Stimulated activated CD4-positive, alpha-beta T cell treated with anti-CD3 and anti-CD28 coated beads, Interleukin-1b, Interleukin-23, amount 100 ng/mL, for 24 hours (primary cell): ENCODE data around the gene TRIM67.
"Not testable (repeated sequence)": the region's sequence is repeated elsewhere in the genome, so short reads cannot be mapped to it uniquely, and the experiment has no call there.

Source experiments
- DNase-seq, 4 experiments: peaks; one replicate each; pipeline ENCODE4 v3.0.0-alpha.2; 2020; ENCODE audit warnings: low read depth in 4 of 4, low spot score in 1 of 4

Gene TRIM67

DNA sequence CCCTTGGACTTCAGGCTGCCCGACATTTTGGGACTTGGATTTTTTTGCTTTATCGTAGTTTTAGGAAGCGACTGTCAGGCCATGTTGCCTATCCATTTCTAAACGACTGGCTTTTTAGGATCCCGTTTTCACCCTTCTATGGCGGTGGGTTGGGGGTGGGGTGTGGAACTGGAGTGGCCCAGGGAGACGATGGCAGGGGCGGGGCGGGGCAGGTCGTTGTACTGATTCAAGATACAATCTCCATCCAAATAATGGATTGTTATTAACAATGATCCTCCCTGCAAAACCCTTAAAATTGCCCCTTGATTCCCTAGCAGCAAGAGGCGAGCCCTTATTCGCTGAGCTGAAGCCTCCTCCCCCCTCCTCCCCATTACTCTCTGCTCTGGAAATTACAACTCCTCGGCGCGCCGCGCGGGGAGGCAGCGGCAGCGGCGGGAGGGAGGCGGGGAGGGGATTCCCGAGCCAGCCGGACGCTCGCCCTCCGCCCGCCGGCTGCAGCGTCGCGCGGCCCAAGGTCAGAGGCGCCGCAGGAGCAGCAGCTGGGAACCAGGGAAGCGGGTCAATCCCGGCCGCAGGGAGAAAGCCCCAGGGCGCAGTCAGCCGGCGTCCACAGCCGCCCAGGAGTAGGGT lies at the start of gene TRIM67:
TRIM67 (plus strand) TSS at position 392 of the 630 bp plus-strand sequence. CDS start 912 bp downstream, outside the sequence.
- DNase-seq = no peak

DNA sequence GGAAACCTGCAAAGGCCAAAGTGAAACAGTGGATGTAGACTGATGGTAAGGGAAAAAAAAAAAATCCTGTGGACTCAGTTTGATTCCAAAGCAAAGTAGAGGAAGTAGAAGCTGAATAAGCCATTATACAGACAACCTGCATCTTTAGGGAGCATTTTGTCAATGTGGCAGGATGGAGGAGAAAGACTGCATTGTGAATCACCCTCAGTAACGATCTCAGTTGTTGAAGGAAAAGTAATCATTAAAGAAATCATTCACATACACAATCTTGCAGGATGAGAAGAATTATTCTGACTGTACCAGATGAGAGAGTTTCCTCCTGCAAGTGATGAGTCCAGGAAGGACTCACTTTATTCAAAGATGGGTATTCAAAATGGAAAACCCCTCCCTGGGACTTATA lies 45.1 kb upstream of the TRIM67 start:
- no peak for DNase-seq

DNA sequence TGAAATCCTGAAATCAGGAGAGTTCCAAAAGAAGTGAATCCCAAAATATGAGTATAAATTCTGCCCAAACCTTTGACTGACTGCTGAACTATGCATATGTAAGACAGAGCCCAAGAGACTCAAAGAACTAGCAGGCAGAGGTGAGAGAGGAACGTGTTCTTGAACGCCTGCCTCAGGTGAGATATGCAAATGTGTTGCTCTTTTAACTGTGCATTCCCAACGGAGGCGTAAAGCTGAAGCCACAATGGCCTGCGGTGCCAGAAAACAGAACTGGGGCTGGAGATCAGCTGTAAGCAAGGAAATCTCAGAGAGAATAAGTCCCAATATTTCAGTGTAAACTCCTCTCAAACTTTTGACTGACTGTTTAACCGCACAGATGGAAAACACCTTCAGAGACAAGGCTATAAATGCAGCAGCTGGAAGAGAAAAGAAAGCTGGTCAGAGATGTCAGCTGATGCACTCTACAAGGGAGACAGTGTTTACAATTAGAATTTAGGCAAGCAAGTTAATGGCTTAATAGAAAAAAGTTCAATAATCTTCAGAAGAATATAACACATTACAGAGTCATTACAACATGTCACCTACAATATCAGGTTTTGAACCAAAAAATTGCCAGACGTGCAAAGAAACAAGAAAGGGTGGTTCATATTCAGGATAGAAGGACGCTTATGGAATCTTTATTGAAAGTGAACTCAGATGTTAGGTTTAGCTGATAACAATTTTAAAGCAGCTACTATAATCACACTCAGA lies 43.0 kb upstream of the TRIM67 start:
- no peak for DNase-seq

DNA sequence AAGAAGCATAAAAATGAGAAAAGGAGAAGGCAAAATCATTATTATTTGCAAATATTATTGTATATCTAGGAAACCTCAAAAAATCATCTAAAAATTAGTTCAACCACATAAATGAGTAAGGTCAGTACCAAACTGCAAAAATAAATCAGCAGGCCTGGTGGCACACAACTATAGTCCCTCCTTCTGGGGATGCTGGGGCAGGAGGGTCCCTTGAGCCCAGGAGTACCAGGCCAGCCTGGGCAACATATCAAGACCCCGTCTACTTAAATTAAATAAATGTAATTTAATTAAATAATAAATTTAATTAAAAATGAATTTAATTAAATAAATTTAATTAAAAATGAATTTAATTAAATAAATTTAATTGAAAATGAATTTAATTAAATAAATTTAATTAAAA lies 40.3 kb upstream of the TRIM67 start:
- DNase-seq = no peak

DNA sequence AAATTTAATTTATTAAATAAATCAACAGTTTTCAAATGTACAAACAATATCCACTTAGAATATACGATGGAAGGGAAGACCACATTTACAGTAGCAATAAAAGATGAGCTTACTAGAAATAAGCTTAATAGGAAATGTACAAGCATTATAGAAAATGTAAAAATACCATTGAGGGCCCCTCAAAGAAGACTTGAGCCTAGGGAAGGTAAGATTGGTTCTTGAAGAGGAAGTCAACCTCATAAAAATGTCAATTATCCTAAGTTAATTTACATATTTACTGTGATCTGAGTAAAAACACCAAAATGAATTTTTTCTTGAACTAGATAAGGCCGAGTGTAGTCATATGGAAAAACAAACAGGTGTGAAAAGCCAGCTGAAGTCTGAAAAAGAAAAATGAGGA lies 39.7 kb upstream of the TRIM67 start:
- no peak for DNase-seq

DNA sequence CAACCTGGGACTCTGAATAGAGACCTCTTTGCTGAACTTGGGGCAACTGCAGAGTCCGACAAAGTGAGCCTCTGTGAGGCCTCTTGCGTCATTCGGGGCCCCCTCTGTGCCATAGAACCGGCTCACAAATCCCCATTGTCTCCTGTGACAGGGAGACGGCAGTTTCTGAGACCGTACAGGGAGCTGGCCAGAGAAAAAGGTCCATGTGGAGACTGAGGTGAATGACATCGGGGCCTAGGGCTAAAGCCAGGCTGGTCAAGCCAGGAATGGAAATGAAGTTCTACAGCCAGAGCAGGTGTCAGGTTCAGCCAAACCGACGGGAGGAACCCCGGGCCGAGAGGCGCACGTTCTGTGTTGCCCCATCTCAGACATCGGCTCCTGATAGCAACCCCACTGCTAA lies 37.1 kb upstream of the TRIM67 start:
- no peak for DNase-seq

DNA sequence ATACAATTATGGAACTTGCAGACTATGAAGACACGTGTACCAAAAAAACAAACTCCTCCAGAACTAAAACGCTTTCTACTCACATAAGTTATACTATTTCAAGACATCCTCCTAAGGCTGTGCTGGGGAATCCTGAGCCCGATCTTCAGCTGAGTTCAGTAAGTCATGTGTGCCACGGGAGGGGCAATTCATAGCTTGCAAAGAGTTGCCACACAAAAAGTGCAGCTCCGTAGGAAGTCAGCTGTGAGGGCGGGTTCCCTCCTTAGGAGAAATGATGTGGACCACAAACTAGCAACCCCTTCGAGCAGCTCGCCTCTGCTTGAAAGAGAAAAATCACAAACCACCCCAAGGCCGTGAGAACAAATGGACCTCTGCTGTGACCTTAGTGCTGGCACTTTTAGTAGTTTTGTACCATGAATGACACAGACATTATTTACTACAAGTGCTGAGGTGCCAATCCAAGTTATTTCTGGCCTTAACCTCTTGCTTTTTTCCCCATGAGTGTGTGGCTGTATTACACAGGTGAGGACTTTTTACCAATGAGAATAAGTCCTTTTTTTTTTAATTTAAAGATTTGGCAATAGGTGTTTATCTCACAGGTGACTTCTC lies 35.8 kb upstream of the TRIM67 start:
- no peak for DNase-seq

DNA sequence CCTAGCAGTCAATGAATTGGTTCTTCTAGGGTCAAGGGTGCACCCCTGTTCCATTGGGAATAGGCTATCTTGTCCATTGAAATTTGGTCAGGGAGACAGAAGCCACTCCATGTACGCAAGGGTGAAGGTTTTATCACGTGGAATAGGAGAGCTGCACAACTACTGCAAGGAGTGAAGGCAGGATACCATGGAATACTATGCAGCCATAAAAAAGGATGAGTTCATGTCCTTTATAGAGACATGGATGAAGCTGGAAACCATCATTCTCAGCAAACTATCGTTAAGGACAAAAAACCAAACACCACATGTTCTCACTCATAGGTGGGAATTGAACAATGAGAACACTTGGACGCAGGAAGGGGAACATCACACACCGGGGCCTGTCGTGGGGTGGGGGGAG lies 34.8 kb upstream of the TRIM67 start:
- not testable (repeated sequence) for DNase-seq

DNA sequence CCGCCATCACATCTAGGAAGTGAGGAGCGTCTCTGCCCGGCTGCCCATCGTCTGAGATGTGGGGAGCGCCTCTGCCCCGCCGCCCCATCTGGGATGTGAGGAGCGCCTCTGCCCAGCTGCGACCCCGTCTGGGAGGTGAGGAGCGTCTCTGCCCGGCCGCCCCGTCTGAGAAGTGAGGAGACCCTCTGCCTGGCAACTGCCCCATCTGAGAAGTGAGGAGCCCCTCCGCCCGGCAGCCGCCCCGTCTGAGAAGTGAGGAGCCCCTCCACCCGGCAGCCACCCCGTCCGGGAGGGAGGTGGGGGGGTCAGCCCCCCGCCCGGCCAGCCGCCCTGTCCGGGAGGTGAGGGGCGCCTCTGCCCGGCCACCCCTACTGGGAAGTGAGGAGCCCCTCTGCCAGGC lies 33.4 kb upstream of the TRIM67 start:
- DNase-seq = not testable (repeated sequence)

DNA sequence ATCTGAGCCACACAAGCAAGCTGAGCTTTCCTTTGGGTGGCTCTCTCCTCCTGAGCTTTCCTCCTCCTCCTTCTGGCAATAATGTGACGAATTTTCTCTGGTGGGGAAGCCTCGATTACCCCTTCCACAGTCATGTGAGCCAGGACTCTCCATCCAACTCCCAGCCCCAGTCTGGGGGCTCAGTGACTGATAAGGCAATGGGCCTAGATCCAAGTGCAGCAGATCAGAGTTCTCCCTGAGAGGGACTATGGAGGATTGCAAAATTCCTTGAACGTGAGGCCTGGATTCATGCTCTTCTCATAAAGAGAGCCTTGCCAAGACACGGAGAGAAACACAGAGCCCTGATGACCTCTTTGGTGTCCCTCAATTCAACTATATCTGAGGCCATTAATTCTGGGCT lies 31.3 kb upstream of the TRIM67 start:
- DNase-seq = no peak

DNA sequence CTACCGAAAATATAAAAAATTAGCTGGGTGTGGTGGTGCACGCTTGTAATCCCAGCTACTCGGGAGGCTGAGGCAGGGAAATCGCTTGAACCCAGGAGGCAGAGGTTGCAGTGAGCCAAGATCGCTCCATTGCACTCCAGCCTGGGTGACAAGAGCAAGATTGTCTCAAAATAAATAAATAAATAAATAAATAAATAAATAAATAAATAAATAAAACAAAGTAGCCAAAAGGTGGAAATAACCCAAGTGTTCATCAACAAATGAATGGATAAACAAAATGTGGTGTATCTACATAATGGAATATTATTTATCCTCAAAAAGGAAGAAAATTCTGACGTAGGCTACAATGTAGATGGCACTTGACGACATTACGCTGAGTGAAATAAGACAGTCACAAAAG lies 29.3 kb upstream of the TRIM67 start:
- not testable (repeated sequence) for DNase-seq

DNA sequence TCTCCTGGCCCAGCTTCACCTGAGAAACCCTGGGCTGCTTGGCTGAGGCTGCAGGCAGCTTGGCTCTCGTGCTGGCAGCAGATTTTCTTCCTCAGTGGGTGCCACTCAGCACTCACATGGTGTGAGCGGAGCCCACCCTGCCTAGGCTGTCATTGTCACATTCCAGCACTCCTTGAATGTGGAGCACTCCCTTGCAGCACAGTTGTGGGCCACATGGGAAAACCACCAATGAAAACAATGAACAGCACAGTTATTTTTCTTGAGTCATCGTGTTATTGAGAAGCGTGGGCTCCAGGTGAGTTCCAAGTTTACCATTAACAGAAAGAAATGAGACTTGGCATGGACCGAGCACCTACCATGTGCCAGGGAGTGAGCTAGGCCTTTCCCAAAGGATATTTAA lies 27.2 kb upstream of the TRIM67 start:
- DNase-seq = no peak

DNA sequence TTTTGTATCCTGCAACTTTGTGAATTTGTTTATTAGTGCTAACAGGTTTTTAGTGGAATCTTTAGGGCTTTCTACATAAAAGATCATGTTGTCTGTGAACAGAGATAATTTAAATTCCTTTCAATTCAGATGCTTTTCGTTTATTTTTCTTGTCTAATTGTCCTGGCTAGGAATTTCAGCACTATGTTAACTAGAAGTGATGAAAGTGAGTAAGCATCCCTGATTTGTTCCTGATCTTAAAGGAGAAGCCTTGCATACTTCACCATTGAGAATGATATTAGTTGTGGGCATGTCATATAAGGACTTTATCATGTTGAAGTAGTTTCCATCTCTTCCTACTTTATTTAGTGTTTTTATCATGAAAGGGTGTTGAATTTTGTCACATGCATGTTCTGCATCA lies 23.6 kb upstream of the TRIM67 start:
- DNase-seq = no peak

DNA sequence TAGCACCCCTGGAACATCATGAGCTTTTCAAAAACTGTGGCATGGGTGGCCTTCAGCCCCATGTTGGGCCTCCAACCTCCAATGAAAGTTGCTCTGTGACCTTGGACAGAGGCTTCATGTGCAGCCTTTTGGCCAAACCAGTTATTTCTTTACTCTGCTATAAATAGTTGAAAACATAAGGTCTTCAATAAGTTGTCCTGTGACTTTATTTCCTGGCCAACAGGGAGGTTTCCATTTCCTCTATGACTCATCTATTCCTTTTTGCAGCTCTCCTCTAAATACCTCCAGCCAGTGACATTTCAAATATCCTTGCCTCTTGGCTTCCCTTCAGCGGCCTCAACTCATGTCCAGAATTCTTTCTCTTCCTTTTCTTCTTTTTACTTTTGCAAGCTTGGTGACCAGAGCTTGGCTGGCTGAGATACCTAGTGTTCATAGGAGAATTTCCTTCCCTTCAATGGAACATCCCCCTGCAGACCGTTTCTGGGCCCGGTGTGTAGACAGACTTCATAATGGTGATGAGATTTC lies 22.7 kb upstream of the TRIM67 start:
- DNase-seq = no peak

DNA sequence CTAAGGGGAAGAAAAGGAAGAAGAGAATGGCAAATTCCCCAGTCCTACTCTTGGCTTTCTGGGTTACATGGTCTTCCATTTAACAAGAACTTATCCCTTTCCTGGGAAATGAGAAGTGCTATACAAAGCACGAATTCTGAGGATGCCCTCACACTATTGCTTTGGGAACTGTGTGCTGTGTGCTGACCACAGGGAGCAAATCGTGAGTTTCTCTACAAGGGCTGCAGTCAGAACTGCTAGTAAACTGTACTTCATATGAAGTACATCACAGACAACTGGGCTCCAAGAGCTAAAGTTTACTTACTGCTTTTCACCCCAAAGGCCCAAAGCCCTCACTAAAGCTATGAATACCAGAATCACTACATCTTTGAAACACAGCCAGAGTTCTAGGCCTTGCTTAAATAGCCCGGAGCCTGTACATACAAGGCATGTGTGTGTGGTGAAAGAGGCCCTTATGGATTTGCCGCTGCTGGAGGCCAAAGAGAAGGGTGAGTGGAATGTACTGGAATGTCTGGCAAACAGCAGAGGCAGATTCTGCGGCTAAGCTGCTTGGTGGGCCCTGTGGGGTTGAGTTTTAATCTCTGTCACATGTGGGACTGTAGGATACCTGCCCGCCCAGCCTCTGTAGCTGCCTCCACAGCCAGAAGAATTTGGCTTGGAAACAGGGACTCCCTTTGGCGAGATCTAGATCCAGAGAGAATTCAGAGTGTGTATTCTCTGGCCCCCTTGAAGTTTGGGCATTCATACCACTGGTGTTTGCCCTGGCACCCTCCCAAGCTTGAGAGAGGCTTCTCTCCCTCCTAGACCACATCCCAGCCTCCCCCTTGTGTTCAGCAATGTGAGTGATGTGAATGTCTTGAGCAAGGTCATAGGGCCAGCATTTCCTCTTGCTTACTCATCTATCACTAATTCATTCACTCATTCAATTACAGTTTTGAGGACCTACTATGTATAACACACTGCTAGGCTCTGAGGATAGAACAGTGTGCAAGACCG lies 21.9 kb upstream of the TRIM67 start:
- DNase-seq = no peak

DNA sequence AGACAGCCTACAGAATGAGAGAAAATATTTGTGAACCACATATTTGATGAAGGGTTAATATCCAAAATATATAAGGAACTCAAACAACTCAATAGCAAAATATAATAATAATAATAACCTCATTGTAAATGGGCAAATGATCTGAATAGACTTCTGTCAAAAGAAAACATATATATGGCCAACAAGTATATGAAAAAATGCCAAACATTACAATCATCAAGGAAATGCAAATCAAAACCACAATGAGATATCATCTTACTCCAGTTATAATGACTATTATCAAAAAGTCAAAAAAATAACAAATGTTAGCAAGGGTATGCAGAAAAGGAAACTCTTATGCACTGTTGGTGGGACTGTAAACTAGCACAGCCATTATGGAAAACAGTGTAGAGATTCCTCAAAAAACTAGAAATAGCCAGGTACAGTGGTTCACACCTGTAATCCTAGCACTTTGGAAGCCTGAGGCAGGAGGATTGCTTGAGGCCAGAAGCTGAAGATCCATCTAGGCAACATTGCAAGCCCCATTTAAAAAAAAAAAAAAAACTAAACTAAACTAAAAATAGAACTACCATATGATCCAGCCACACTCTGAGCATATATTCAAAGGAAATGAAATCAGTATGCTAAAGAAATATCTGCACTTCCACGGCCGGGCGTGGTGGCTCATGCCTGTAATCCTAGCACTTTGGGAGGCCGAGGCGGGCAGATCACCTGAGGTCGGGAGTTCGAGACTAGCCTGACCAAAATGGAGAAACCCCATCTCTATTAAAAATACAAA lies 17.3 kb upstream of the TRIM67 start:
- no peak for DNase-seq

DNA sequence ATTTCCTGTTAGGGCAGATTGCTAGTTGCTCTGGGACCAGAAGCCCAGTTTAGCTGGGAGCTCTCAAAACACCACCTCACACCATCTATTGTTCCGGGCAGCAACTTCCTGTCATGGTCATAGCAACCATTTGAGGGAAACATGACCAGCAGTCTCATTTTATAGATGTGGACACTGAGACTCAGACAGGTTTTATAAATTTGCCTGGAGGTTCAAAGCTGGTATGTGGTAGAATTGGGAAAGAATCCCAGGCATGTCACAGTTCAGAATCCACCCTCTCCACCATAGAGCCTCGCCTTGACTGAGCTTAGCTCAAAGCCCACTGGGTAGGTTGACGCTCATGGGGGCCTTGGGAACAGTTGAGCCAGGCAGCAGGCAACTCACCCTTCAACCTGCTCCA lies 14.0 kb upstream of the TRIM67 start:
- no peak for DNase-seq

DNA sequence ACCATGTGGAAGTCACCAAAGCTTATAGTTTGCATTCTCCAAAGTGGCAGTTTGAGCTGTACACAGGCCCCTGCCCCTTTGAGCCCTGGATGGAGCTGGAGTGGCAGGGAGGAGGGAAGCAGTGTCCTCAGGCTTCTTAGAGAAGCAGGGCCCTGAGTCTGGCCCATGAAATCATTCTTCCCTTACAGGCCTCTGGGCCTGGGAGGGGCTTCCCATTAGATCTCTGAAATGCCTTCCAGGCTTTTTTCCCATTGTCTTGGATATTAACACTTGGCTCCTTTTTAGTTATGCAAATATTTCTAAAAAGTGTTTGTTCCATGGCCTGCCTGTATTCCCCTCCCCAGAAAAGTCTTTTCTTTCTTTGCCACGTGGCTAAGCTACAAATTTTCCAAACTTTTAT lies 10.0 kb upstream of the TRIM67 start:
- DNase-seq = no peak

DNA sequence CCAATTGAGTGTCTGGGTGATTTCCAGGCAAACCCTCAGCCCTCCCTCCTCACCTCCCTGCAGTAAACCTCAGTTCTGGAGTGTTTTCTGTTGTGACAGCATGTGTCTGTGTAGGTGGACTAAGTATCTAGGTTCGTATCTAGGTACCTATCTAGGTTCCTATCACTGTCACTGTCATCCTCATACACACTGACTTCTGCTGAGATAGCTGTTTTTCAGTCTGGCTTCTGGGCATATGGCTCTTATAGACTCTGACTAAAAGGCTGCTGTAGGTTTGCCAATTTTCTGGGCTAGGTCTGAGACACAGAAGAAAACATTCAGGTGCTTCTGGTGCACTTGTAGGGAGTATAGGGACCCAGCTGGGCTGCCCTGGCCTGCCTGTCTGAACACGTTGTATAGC lies 8.1 kb upstream of the TRIM67 start:
- DNase-seq = no peak

DNA sequence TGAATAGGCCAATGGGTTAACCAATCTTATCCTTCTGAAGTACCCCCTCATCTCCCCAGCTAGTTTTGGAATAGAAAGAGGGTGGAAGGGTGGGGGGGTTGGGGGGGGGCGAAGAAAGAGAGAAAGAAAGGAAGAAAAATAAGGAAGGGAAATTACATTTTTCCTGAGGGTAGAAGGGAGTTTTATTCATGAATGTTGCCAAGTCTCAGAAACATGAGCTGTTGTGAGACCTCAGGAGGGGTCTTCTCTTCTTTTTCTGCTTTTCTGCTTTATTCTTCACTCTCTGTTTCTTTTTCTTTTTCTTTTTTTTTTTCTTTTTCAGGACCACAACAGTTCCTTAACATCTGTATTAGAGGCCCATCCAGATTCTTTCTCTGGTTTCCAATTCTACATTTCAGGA lies 6.0 kb upstream of the TRIM67 start:
- no peak for DNase-seq
